B cell (primary cell): Measurements from ENCODE around the gene LRRN3. TPM values are rescaled to one million over a fixed set of nuclear protein-coding genes. Genes with fewer than 3 reads are reported as not detected.

Experiments used
- ATAC-seq: fragments of 200-7000 bp; cut with Tn5 transposase; one replicate; pipeline ENCODE4 v1.10.0; 2021; ENCODE audit warnings: low read depth, mild to moderate bottlenecking, moderate number of reproducible peaks, moderate library complexity
- CTCF ChIA-PET: fragments of 350-600 bp; sonication (Branson Sonifier 250); formaldehyde crosslinking; loops from one replicate; lab custom pipeline; 2021; ENCODE audit warnings: antibody characterized with exemption, inconsistent platforms; lab: Charles Lee
- POLR2A ChIA-PET: fragments of 350-600 bp; sonication (Branson Sonifier 250); formaldehyde crosslinking; loops from one replicate; lab custom pipeline; 2021; ENCODE audit warnings: antibody characterized with exemption; lab: Charles Lee
- DNase-seq: peaks from one replicate; pipeline ENCODE4 v3.0.0; 2013
- H2AFZ ChIP-seq: 2 replicates; pipeline ENCODE4 v1.6.1; 2012; ENCODE audit warnings: mild to moderate bottlenecking, low read depth, low read length; ENCODE audit not compliant: insufficient read depth, poor library complexity, severe bottlenecking
- H3K27ac ChIP-seq, 2 donors: 1 replicate in 1 of 2; 2 replicates in 1 of 2; pipeline ENCODE4 v1.5.1; 2012 to 2013; ENCODE audit warnings: low read length in 2 of 2, mild to moderate bottlenecking in 2 of 2, moderate library complexity in 1 of 2
- H3K27me3 ChIP-seq, 4 experiments: fragments of 200-600 bp in 1 of 4; sonication (generic) in 1 of 4; replicated peaks in 1 of 4; 1 replicate in 2 of 4; 2 replicates in 2 of 4; pipeline versions ENCODE4 v1.6.1 to v1.7.0; 2013 to 2016; ENCODE audit warnings: low read length in 3 of 4, mild to moderate bottlenecking in 2 of 4, mixed read lengths in 1 of 4, moderate library complexity in 1 of 4; ENCODE audit not compliant: insufficient read depth in 4 of 4, control insufficient read depth in 3 of 4; ENCODE audit errors: control extremely low read depth in 1 of 4
- H3K36me3 ChIP-seq, 2 experiments: replicated peaks in 1 of 2; 1 replicate in 1 of 2; 2 replicates in 1 of 2; pipeline versions ENCODE4 v1.6.1 to v1.7.1; 2013; ENCODE audit warnings: low read length in 1 of 2; ENCODE audit not compliant: insufficient read depth in 2 of 2, control insufficient read depth in 1 of 2; ENCODE audit errors: control extremely low read depth in 1 of 2, extremely low read depth in 1 of 2
- H3K4me1 ChIP-seq, 2 donors: fragments of 200-600 bp in 1 of 2; sonication (generic) in 1 of 2; 1 replicate in 1 of 2; 2 replicates in 1 of 2; pipeline versions ENCODE4 v1.5.1 to v1.6.1; 2013 to 2017; ENCODE audit warnings: low read length in 2 of 2; ENCODE audit not compliant: control insufficient read depth in 2 of 2, insufficient read depth in 2 of 2
- H3K4me2 ChIP-seq: replicated peaks from 2 replicates; pipeline ENCODE3; 2012; ENCODE audit warnings: mild to moderate bottlenecking, low read depth, low read length; ENCODE audit not compliant: poor library complexity, severe bottlenecking
- H3K4me3 ChIP-seq, 5 experiments: fragments of 200-600 bp in 1 of 5; sonication (generic) in 1 of 5; 1 replicate in 3 of 5; 2 replicates in 2 of 5; pipeline versions ENCODE4 v1.5.1 to v1.7.0; 2011 to 2016; ENCODE audit warnings: low read length in 4 of 5, mild to moderate bottlenecking in 4 of 5, low read depth in 2 of 5, control low read depth in 1 of 5, moderate library complexity in 1 of 5; ENCODE audit not compliant: insufficient read depth in 1 of 5; ENCODE audit errors: control extremely low read depth in 1 of 5, extremely low read depth in 1 of 5
- H3K79me2 ChIP-seq: fragments of 200-600 bp; sonication (generic); one replicate; pipeline ENCODE4 v1.6.0; 2016; ENCODE audit warnings: low read length; ENCODE audit not compliant: control insufficient read depth, insufficient read depth
- H3K9ac ChIP-seq: fragments of 200-600 bp; sonication (generic); 2 replicates; pipeline ENCODE4 v1.6.1; 2017; ENCODE audit warnings: mild to moderate bottlenecking, low read length, moderate library complexity
- H3K9me3 ChIP-seq, 3 donors: one replicate each; pipeline versions ENCODE4 v1.6.1 to v1.7.1; 2013; ENCODE audit warnings: low read length in 2 of 3; ENCODE audit not compliant: control insufficient read depth in 2 of 3, insufficient read depth in 1 of 3; ENCODE audit errors: control extremely low read depth in 1 of 3
- H4K20me1 ChIP-seq: 2 replicates; pipeline ENCODE4 v1.6.0; 2012; ENCODE audit warnings: mild to moderate bottlenecking, low read length; ENCODE audit not compliant: insufficient read depth, control insufficient read depth, poor library complexity, severe bottlenecking
- H3K27ac Mint-ChIP-seq: one replicate; pipeline ENCODE4 v1.8.0; 2021; ENCODE audit warnings: mixed read lengths
- H3K27me3 Mint-ChIP-seq: one replicate; pipeline ENCODE4 v1.8.0; 2021; ENCODE audit warnings: mixed read lengths
- H3K4me1 Mint-ChIP-seq: one replicate; pipeline ENCODE4 v1.8.0; 2021; ENCODE audit warnings: mixed read lengths
- H3K4me3 Mint-ChIP-seq: one replicate; pipeline ENCODE4 v1.8.0; 2021; ENCODE audit warnings: mixed read lengths
- H3K9me3 Mint-ChIP-seq: one replicate; pipeline ENCODE4 v1.8.0; 2022; ENCODE audit warnings: mixed read lengths; ENCODE audit not compliant: insufficient read depth
- EZH2 ChIP-seq: IDR thresholded peaks from 2 replicates; pipeline ENCODE4 v1.6.1; 2012; ENCODE audit warnings: borderline replicate concordance, low read depth, mild to moderate bottlenecking, moderate library complexity, low read length; ENCODE audit not compliant: insufficient read depth, poor library complexity, severe bottlenecking
- WGBS: methylation state at CpG from one replicate; pipeline ENCODE4 v1.1.5; 2013; ENCODE audit warnings: missing lambda C conversion rate; ENCODE audit not compliant: insufficient coverage; 5-methylcytosine and 5-hydroxymethylcytosine counted together
- intact Hi-C: fragments of 100-400 bp; cut with micrococcal nuclease; formaldehyde crosslinking; loops from one replicate; pipeline ENCODE4 v1.10.0; 2022
- polyA plus RNA-seq: library from polyadenylated mRNA; depleted of rRNA; stranded (reverse); fragments of >200 nt; gene quantifications from 2 replicates; pipeline ENCODE4 v1.2.3, GENCODE V29; 2012
- total RNA-seq, 2 donors: library from RNA; stranded (reverse); fragments of 120-200 nt in 1 of 2; gene quantifications; 1 replicate in 1 of 2; 2 replicates in 1 of 2; pipeline versions ENCODE4 v1.2.3 to v1.2.4, GENCODE V29; 2013 to 2022
- TF ChIP-seq, protein P1 (sequence below): fragments of 200-600 bp; IDR thresholded peaks from one replicate; pipeline ENCODE4 v1.8.0; 2022; ENCODE audit warnings: antibody characterized with exemption, mild to moderate bottlenecking

LRRN3 gene
- total and polyA plus RNA-seq, 2 donors (not counting 1 experiment from before 2014, with no cell fraction given): 0.03 to 0.20 TPM

DNA sequence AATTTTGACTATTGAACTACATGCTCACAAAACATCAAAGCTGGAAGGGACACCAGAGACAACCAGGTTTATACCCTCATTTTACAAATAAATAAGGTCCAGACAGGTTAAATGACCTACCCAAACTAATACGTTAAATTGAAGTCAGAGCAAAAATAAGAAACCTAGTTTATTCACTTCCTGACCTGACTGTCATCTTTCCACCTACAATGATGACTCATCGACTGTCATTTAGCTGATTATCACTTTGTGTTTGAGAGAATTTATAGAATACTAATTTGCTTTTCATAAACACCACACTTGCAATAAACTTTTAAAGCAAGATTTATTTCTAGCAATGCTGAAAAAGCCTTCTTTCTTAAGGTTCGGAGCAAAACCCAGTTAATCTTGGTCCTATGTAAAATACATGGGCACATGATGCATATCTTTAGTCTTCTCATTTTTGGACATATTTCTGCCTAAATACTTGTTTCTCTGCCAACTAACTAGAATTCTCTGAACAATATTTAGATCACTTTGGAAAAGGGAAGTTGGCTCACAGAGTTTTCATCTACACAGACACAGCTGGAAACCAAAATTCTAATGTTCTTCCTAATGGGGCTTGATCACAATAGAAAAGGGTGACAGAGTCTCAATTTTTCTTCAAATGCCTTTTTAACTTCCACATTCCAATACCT lies 16.7 kb upstream of the LRRN3 start:
- Histone ChIP-seq H3K27ac (no peak overlapping the region), H3K79me2 (no peaks in the 10 kb centered on the region), H3K9me3 (no peaks in the 10 kb centered on the region), H3K36me3 (no peaks in the 10 kb centered on the region), H3K4me1 (no peaks in the 10 kb centered on the region), H3K27me3 (no peaks in the 10 kb centered on the region), H2AFZ (no peak overlapping the region), H3K9ac (no peak overlapping the region), H3K4me3 (no peak overlapping the region), H4K20me1 (no peaks in the 10 kb centered on the region), H3K4me2 (no peak overlapping the region)
- intact Hi-C loops: no loop called here
- no peaks in the 10 kb centered on the region for H3K9me3 Mint-ChIP-seq
- H3K27ac Mint-ChIP-seq: no peak overlapping the region
- no peak overlapping the region for H3K4me3 Mint-ChIP-seq
- ChIA-PET POLR2A (no interaction called here), CTCF (no interaction called here)
- no peak for ATAC-seq
- H3K4me1 Mint-ChIP-seq: peaks cover 5% of the 10 kb centered on the region
- no peaks in the 10 kb centered on the region for H3K27me3 Mint-ChIP-seq
- no CpG with 5 or more reads among the region's 3 CpGs for WGBS
- DNase-seq: no peak
- TF ChIP-seq, protein P1, sequence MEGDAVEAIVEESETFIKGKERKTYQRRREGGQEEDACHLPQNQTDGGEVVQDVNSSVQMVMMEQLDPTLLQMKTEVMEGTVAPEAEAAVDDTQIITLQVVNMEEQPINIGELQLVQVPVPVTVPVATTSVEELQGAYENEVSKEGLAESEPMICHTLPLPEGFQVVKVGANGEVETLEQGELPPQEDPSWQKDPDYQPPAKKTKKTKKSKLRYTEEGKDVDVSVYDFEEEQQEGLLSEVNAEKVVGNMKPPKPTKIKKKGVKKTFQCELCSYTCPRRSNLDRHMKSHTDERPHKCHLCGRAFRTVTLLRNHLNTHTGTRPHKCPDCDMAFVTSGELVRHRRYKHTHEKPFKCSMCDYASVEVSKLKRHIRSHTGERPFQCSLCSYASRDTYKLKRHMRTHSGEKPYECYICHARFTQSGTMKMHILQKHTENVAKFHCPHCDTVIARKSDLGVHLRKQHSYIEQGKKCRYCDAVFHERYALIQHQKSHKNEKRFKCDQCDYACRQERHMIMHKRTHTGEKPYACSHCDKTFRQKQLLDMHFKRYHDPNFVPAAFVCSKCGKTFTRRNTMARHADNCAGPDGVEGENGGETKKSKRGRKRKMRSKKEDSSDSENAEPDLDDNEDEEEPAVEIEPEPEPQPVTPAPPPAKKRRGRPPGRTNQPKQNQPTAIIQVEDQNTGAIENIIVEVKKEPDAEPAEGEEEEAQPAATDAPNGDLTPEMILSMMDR: no peak
- TF ChIP-seq EZH2: no peak

DNA sequence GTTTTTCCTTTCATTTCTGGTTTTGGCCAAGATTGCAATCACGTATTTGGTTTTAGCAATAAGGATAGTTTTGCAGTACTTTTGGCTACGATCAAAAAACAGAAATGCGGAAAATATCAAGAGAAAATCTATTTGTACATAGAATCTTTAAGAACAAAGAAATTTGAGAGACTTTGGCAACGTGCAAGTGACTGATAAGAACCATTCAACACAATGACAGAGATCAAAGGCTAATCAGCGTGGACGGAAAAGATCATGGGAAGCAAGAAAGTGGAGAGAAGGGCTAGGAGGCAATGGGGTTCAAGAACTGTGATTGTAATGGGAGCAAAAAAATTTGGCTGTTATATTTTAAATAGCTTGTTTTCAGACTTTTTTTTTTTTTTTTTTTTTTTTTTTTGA lies 16.2 kb upstream of the LRRN3 start:
- no peak for ATAC-seq

More for the DNA sequence above, 16.2 kb upstream of the LRRN3 start:
- no peak for DNase-seq
- Histone ChIP-seq H3K4me2 (no peak overlapping the region), H3K79me2 (no peaks in the 10 kb centered on the region), H3K4me1 (no peaks in the 10 kb centered on the region), H4K20me1 (no peaks in the 10 kb centered on the region), H3K27ac (no peak overlapping the region), H3K4me3 (no peak overlapping the region), H3K27me3 (no peaks in the 10 kb centered on the region), H3K9ac (no peak overlapping the region), H3K36me3 (no peaks in the 10 kb centered on the region), H3K9me3 (no peaks in the 10 kb centered on the region), H2AFZ (no peak overlapping the region)
- CTCF ChIA-PET: no interaction called here
- Mint-ChIP-seq H3K4me1 (peaks cover 5% of the 10 kb centered on the region), H3K27me3 (no peaks in the 10 kb centered on the region), H3K9me3 (no peaks in the 10 kb centered on the region), H3K27ac (no peak overlapping the region), H3K4me3 (no peak overlapping the region)
- TF ChIP-seq EZH2: no peak
- TF ChIP-seq, protein P1: no peak
- 63% methylated on average over 2 of the region's 6 CpGs for WGBS
- intact Hi-C loops: no loop called here
- POLR2A ChIA-PET: no interaction called here
